NCI-H1092 treated with DMSO at 0.1 percent for 48 hours (cell line): ENCODE measurements around the gene DNAJB13.
"Not testable (repeated sequence)": the region's sequence is repeated elsewhere in the genome, so short reads cannot be mapped to it uniquely, and the experiment has no call there.

ENCODE experiments used
- DNase-seq: peaks from one replicate; lab custom pipeline; 2025; lab: John Stamatoyannopoulos, UW

DNAJB13 gene

GRCh38 chr11:73977856-73978519 is 27.2 kb downstream of the DNAJB13 start:
- no peak for DNase-seq

- no peak for DNase-seq
Measured at GRCh38 chr11:73978576-73979086, 27.8 kb downstream of the DNAJB13 start.

DNA sequence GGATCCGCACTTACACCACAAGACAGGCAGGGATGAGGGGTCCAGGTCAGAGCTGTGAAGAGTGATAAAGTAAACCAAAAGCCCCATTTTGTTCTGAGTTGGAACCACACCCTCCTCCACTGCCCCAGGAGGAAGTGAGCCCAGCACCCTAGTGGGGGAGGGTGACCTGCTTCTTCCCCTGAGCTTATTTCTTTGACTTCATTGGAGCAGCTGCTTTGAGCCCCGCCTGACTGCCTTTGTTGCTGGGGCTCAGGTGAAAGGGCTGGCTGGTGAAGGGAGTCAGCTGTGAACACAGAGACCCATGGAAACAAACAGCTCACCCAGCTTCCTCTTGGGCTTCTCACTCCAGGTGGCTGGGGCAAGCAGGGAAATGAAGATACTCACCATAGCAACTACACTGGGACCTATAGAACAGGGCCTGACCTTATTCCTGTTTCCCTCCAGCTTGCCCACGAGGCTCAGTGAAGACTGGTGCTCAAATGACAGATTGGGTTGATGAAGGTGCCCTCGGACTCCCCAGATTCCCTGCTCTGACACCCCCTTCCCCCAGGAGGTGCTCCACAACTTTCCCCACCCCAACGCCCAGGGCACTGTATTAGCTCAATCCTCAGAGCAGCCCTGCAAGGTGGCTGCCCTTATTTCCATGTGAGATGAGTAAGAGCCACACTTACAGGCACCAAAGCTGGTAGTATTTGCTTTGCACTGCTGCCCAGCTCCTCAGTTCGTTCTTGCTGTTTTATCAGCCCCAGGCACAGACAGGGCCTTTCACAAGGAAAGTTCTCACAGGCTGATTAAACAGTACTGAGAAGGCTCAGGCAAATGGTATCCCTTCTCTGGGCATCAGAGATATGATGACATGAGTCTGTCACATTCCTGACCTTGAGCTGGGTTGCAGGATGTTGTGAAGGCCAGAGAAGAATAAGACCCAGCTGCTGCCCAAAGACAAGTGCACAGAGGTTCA is 29.5 kb downstream of the DNAJB13 start:
- peak; percentile 51 for DNase-seq

DNA sequence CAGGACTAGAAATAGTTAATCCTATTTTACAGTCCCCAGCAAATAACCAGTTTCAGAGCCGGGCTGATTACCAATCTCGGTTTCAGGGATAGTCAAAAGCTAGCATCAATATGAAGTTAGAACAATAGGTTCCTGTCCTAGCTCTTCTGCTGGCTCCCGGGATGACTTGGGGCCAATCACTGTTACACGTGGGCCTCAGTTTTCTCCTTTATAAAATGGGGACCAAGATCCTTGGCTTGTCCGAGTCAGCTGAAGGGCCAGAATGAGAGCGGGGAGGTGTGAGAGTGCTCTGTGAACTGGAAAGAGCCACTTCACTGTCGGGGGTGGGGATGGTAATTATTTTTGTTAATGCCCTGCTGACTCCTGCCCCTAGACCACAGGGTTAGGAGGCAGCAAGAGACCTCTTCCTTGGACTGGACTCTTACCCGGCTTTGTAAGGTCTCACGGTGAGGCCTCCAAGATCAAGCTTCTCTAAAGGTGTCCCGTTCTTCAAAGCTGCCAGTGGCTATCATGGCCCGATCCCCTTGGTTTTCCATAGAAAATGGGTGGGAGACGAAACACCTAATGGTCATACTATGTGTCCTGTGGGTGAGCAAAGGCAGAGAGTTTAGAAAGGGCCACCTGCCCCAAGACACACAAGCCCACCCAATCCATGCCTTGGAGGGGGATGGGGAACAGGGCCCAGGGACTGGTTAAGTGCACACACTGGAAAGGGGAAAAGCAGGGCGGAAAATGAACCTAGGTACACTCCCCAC is 30.4 kb downstream of the DNAJB13 start:
- DNase-seq, result no peak

DNA sequence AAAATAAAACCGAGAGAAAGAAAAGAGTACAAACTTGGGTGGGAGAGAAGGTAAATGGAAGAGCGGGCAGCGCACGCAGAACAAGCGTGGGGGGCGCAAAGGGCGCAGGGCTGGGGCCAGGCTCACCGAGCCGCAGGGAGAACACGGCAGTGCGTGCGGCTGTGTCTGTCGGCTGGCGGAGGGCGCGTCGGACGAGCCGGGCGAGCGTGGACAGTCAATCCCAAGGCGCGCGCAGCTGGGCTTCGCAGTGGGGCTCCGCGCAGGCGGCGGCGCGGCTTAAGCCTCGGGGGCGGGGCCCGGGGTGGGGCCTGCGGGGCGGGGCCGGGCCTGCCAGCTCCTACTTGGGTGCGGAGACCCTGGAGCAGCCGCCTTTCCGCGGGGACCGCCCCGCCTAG is 31.8 kb downstream of the DNAJB13 start, which contains the start of gene UCP2:
UCP2 (minus strand) TSS at position 249 of the 395 bp plus-strand sequence. CDS start 4,465 bp downstream, outside the sequence.
- peak; percentile 95 for DNase-seq

DNA sequence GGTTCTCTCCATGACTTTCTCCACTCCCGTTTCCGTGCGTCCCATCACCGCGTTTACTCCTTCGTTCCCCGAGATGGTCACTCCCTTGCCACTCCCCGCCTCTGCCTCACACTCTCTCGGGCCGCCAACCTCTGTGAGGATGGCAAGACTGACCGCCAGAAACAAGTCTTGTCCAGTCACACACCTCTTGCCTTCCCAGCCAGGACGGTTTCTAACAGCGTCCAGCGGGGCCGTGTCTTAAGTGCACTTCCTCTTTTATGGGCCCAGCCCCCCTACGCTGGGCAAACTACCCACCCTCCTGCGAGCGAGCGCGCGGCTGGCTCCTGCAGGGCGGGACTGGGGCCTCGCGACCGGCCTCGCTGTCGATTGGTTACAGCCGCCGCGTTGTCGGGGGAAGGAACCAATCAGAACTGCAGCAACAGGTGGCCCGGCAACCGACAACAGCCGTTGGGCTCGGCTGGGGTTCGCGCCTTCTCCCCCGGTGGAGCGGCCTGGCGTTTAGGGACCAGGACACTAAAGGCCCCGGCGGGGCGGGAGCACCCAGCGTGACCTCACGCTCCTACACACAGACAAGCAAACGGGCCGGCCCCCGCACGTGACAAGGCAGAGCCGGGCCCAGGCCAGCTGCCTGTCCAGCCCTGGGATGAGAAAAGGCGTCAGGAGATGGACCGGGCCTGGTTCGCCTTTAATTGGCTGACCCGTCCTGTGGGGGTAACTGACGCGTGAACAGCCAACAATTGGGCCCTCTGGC is 32.3 kb downstream of the DNAJB13 start:
- peak; percentile 98 for DNase-seq

DNA sequence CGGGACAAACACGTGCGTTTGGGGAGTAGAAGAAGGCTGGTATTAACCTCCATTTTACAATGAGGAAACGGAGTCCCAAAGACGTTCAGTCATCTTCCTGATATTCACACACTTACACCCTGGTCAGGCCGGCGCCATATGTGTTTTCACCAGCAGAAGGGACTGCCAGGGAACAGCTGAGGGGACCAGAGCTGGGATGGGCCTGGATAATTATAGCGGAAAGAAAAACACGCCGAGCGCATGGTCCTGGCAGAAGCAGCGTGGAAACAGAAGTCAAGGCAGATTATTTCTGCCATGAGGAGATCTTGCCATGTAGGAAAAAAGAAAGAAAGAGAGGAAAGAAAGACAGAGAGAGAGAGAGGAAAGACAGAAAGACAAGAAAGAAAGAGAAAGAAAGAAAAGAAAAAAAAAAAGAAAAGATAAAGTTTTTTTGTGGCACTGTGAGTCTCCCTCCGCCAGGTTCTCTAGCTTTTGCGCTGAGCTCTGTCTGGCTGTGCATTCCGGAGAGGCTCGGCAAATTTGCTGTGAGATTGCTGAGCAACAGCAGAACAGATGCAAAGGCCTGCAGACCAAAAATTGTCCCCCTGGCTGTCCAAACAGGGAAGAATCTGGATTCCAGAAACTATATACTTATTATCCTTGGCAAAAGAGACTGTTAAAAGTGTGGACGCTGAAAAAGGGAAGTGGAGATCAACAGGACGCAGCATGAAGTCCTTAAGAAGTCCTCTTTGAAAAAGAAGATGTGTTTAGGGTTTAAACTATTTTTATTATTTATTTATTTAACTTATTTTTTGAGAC is 33.1 kb downstream of the DNAJB13 start:
- DNase-seq, result peak; percentile 63

DNA sequence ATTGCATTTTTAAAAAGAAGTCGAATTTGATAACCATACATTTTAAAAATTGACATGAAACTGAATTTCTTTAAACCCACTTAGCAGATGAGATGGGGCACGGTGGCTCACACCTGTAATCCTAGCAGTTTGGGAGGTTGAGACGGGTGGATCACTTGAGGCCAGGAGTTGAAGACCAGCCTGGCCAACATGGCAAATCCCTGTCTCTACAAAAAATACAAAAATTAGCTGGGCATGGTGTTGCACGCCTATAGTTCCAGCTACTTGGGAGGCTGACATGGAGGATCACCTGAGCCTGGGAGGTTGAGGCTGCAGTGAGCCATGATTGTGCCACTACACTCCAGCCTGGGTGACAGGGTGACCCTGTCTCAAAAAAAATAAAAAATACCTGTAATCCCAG is 34.8 kb downstream of the DNAJB13 start:
- DNase-seq, result not testable (repeated sequence)

DNA sequence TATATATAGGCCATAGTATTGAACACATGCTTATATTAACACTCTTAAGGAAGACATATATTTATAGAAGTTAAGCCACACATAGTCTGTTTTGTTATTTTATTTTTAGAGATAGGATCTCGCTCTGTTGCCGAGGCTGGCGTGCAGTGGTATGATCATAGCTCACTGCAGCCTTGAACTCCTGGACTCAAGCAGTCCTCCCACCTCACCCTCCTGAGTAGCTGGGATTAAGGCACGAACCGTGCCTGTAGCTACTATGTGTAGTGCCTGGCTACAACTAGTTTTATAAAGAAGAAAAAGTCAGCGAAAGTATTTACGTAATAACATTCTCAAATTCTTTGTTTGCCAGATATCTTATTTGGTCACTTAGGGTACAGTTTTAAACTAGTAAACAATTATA is 37.4 kb downstream of the DNAJB13 start:
- DNase-seq, result no peak

DNA sequence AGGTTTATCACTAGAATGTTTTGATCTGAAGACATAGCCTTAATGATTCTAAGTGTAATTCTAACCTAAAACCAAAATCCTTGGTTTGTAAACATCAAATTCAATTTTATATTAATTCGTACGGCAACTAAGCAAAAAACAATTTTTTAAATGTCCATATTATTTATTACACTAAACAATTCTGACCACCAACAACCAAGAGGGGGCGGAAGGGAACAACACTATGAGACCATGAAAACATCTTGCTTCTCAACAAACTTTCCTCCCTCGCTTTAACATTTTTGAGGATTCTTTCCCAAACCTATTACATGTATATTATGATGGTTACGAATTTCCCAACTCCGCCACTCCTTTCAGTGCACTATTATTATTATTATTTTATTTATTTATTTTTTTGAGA is 38.3 kb downstream of the DNAJB13 start:
- no peak for DNase-seq

- no peak for DNase-seq
Measured at GRCh38 chr11:73990730-73991129, 39.9 kb downstream of the DNAJB13 start.

GRCh38 chr11:73991471-73992006 is 40.7 kb downstream of the DNAJB13 start:
- no peak for DNase-seq

GRCh38 chr11:73995247-73995646 is 44.4 kb downstream of the DNAJB13 start:
- DNase-seq, result no peak

GRCh38 chr11:73995731-73996130 is 44.9 kb downstream of the DNAJB13 start:
- DNase-seq, result no peak

GRCh38 chr11:73996161-73996747 is 45.4 kb downstream of the DNAJB13 start:
- peak; percentile 15 for DNase-seq

DNA sequence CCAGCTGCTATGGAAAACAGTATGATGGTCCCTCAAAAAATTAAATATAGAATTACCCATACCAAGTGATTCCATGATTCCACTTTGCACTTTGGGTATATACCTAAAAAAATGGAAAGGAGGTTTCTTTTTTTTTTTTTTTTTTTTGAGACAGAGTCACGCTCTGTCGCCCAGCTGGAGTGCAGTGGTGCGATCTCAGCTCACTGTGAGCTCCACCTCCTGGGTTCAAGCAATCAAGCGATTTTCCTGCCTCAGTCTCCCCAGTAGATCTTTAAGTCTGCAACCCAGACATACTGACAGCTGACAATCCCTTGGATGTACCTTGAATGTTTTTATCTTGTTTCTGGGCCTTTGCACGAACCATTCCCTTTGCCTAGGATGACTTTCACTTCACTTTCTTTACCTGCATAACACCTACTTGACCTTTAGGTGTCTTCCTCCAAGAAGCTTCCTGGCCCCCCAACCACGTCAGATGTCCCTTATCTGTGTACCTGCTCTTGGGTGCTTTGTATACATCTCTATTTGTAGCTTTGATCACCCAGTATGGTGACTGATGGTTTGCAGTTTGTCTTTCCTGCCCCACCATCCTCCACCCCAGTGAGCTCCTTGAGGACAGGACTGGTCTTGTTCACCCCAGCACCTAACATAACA is 46.4 kb downstream of the DNAJB13 start:
- no peak for DNase-seq

GRCh38 chr11:73998846-73999575 is 48.2 kb downstream of the DNAJB13 start:
- no peak for DNase-seq

DNA sequence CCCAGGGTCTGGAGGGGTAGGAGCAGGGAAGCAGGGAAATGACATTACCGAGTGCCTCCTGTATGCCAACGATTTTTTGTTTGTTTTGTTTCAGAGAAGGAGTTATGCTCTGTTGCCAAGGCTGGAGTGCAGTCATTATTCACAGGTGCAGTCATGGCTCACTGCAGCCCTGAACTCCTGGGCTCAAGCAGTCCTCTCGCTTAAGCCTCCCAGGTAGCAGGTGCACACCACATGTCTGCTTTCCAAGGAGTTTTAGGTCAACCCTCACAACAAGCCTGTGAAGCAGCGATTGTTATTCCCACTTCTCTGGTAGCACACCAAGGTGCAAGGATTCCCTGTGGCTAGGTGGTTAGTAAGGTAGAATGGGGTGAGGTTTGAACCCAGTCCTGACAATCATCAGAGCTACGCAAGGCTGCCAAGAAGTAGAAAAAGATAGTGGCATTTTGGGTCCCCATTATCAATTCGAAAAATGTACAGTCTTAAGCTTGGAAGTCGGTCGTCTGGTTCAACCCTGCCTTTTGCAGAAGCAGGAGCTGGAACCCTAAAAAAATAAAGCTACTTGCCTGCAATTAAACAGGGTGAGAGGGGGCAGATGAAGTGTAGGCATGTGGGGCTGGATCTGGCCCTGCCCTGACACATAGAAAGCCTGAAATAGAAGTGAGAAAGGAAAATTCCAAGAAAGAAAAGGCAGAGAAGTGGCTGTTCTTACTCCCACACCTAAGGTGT is 48.9 kb downstream of the DNAJB13 start:
- DNase-seq, result peak; percentile 68
